GM12873 (cell line): ENCODE results near the gene GOLGA8M.
"Not testable (repeated sequence)": the region's sequence is repeated elsewhere in the genome, so short reads cannot be mapped to it uniquely, and the experiment has no call there.

Source experiments
- CTCF ChIP-seq: IDR thresholded peaks from 2 replicates; pipeline ENCODE4 v1.5.1; 2012; ENCODE audit warnings: low read depth, mild to moderate bottlenecking, moderate library complexity, low read length, control low read depth; ENCODE audit not compliant: insufficient read depth; ENCODE audit errors: missing control alignments

Gene GOLGA8M

GRCh38 chr15:28712270-28712669 lies at the start of gene GOLGA8M:
TSS of gene GOLGA8M (minus strand) at chr15:28712421. CDS start at chr15:28712323, 98 bp downstream.
- TF ChIP-seq CTCF, result not testable (repeated sequence)

- TF ChIP-seq CTCF, result peak; percentile 25
Measured at GRCh38 chr15:28728061-28728460, 15.8 kb upstream of the GOLGA8M start.

- TF ChIP-seq CTCF, result no peak
Measured at GRCh38 chr15:28726102-28726501, 13.9 kb upstream of the GOLGA8M start.

- TF ChIP-seq CTCF, result no peak
Measured at GRCh38 chr15:28725556-28725955, 13.3 kb upstream of the GOLGA8M start.

- peak; percentile 8 for TF ChIP-seq CTCF
Measured at GRCh38 chr15:28703927-28704326, 8.3 kb downstream of the GOLGA8M start.
